DMS53 (cell line): ENCODE data around the gene IFT81.

Experiments used
- DNase-seq: peaks from one replicate; lab custom pipeline; 2025; lab: John Stamatoyannopoulos, UW

Gene IFT81

DNA sequence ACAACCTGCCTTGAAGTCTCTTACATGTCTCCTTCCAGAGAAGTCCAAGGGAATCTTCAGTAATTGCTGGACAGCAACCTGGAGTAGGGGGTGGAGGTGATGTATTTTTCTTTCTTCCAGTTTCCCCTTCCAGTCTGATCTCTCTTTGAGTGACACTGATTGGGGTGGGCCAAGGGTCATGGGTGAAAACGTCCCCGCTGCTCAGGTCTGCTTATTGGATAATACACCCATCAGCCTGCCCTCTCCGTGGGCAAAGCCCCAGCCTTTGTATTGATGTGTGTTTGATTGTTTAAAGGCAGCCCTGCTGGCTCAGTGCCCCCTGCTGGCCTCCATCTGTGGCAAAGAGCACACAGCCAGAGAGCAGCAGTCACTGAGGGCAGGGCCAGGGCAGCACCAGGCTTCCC lies 121.2 kb downstream of the IFT81 start:
- DNase-seq: peak; percentile 54

DNA sequence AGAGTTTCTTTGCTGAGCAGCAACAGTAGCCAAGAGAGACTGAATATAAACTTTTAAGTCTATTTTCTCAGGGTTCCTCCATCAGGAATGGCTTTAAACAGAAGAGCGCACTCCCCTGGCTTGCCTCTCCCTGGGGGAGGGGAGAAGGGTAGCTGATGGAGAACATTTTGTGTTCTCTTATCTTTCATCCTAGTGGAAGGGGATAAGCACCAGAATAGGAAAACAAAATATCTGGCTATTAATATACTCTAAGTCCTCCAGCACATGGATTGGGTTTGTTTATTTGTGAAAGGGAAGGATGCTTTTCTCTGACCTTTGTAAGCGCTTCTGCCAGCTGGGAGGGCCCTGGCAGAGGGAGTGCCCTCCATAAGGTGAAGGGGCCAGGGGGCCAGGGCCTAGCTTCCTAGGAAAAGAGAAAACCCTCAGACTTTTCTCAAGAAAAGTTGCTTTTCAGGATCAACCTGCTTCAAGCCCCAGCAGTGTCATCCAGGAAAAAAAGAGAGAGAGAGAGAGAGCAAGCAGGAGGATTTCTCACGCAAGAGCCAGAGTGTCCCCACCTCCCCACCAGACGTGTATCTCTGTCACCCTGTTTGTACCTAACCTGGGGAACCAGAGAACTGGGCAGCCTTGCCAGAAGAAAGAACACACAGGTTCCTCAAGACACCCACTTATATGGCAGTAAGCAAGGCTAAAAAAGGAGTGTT lies 122.6 kb downstream of the IFT81 start:
- peak; percentile 94 for DNase-seq

DNA sequence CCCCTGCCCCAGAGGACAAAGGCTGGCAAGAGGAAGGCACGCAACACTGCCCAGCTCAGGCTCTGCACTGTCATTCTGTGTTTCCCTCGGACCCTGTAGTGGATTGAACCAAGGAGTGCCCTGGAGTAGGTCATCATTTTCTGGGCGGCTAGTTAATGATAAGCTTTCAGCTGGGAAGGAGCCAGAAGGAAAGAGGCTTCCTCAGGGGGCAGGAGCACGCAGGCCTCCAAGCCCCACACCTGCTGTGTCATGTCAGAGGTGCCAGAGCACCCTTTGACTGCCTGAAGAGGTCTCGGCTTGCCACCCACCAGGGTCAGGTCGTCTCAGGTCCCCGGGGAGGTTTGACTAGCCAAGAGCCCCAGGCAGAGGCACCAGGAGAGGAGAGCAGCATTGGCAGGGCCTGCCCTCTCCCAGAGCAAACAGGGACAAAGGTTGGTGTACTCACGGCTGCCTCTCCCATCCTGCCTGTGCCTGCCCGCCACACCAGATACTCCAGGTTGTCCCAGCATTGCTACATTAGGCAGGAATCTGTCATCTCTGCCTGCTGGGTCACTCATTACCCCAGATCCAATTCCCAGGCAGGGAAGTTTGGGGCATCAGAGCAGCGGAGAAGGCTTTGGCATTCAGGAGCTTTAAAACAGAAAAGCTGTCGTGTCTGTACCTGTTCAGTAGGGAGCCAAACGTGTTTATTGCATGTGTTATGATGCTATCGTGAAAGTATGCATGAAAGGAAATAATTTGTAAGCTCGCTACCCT lies 123.4 kb downstream of the IFT81 start:
- DNase-seq: peak; percentile 98

DNA sequence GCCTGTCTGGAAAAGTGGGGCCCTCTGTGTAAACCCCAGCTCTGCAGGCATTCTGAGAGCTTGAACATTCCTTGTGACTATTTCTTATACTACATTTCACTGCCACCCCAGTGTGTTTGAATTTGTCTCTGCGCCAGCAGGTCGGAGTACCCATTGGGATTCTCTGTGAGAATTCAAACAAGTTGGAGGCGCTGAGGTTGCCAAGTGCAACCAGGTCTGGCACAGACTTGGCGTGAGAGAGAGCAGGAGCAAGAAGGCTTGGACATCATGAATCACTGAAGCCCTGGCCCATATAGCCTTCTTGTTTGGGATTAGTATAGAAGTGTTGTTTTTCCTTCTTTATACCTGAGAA lies 123.9 kb downstream of the IFT81 start:
- DNase-seq: peak; percentile 74

DNA sequence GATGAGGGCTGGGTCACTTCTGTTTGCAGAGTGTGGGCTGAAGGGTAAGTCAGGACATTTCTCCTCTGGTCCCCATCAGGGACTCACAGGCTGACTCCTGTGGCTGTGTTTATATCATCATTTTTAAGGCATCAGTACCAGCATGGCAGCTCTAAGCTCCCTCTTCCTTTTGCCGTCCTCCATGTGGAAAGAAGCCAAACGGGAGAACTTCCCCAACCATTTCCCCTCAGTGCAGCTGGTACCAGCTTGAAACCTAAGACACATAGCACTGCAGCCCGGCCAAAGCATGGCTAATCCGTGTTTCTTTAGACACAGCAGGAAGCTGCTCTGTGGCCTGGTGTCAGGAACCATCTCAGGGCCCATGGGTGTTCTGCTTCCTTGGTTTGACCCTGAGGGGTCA lies 124.9 kb downstream of the IFT81 start:
- peak; percentile 29 for DNase-seq

DNA sequence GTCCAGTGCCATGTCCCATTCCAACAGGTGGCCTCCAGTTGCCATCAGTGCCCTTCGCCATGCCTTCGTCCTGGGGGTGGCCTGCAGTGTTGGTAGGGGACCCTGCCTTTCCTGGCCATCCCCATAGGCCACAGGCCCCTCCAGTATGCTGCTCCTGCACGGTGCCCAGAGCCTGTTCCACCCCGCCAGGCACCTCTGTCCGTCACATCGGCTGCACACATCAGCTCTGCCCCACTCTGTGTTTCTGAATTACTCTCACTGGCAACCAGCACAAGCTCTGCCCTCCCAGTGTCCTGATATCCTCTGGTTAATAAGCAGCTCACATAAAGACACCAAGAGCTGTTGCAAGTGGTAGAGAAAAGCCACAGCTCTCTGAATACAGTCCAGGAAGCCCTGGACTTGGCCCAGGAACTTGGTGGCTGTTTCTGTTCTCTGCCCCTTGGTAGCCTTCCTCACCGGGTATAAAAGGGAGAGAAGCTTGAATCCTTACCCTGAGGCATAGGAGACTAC lies 125.6 kb downstream of the IFT81 start:
- peak; percentile 45 for DNase-seq

DNA sequence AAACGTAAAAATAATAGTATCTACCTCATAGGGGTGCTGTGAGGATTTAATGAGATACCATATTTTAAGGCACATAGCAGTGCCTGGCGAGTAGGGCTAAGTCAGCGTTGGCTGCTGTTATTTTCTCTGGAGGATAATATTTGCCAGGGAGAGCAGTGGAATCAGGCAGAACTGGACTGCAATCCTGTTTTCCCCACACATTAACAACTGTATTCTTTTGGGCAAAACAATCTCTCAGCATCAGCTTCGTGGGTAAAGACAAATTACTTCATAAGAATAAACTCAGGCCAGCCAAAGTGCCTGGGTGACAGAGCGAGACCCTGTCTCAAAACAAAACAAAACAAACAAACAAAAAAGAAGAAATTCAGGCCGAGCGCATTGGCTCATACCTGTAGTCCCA lies 127.2 kb downstream of the IFT81 start:
- no peak for DNase-seq

DNA sequence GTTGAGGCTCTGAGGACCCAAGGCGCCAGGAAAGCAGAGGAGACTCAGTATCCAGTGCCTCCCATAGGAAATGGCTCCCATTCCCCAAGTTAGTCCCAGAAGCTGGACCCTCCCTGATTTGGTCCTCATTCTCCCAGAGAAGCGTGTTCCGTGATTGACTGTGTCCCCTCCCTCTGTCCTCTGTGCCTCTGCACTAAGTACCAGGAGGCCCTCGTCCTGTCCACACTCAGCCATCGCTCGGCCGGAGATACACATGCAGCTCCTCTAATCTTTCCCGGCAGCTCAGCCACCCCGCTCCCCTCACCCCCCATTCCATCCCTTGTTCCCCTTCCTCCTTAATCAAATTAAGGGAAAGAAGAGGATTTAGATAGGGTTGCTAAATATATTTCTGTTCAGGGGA lies 128.6 kb downstream of the IFT81 start:
- DNase-seq: no peak

DNA sequence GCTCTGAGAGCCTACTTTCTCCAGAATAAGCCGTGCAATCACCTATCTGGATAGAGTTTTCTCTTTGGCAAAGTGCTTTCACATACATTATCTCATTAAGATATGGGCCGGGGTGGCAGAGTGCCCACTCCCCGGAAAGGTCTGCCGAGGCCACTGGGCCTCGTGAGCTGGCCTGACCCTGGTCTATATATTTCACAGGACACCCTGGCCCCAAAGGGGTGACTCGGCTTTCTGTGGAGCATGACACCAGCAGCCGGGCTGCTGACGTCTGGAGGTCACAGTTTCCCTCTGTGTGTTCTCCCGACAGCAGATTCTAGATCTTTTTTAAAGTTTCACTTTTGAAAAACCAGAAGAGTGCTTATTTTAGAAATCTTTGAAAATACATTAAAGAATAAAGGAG lies 129.0 kb downstream of the IFT81 start:
- no peak for DNase-seq

DNA sequence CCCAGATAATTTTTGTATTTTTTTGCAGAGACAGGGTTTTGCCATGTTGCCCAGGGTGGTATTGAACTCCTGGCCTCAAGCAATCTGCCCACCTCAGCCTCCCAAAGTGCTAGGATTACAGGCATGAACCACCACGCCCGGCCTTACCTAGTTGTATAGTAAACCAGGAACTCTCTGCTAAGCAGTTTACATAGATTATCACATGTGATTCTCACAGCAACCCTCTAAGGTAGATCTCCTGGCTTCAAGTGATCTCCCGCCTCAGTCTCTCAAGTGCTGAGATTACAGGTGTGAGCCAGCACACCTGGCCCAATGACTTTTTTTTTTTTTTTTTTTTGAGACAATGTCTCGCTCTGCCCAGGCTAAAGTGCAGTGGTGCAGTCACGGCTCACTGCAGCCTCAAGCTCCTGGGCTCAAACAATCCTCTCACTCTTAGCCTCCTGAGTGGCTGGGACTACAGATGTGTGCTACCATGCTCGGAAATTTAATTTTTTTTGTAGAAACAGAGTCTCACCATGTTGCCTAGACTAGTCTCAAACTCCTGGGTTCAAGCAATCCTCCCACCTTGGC lies 130.9 kb downstream of the IFT81 start:
- peak; percentile 98 for DNase-seq

DNA sequence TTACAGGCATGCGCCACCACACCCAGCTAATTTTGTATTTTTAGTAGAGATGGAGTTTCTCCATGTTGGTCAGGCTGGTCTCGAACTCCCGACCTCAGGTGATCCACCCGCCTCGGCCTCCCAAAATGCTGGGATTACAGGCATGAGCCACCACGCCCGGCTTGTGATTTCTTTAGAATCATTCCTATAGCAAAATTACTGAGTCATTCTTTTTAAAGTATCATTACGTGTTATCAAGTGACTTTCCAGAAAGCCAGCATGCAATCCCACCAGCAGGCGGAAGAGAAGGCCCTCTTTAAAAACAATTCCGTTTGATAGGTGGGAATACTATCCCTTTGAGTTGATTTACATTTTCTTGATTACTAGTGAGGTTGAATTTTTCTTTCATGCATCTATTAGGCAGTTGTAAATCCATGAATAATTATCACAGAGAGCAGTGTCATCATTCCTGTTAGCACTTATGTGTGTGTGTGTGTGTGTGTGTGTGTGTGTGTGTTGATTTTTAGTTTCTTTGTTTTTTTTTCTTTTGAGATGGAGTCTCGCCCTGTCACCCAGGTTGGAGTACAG lies 131.8 kb downstream of the IFT81 start:
- peak; percentile 27 for DNase-seq

DNA sequence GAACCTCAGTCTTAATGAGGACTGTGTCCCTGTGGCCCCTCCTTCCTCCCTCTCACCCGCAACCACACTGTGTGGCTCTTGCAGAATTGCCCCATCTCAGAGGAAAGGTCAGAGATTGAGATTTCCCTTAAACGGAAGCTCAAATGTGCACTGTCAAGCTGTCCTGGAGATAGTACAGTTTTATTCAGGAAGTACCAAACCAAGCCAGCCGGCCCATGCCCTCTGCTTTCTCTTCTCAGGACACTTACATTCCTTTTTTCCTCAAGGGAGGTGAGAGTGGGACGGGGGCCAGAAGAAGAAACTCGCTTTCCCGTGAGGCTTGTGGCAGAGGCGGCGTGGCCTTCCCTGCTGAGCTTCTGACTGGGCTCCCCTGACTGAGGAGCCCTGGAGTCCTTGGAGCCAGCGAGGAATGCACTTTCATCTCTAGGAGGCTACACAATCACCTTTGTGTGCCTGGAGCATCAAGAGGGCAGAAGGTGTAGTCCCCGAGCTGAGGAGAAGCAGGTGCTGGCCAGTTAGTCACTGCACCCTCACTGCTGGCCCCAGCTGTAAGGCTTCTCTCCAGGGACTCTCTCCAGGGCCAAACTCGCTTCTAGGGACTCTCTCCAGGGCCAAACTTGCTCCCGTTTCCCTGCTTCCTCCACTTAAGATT lies 132.7 kb downstream of the IFT81 start:
- peak; percentile 53 for DNase-seq

DNA sequence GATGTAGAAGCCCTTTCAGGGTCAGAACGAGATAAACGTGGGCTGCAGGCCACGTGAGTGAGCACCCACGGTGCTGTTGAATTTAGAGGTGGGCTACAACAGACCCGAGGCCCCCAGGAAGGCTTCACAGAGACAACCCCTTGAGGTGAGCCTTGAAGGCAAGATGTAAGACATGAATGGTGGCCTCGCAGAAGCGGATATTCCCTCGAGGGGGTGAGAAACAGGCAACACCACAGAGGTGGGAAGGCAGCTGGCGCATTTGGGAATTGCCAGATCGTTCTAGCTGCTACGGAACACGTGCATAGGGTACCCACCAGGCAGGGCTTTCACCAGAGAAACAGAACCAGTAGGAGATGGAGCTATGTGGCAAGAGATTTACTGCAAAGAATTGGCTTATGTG lies 134.3 kb downstream of the IFT81 start:
- DNase-seq: no peak

DNA sequence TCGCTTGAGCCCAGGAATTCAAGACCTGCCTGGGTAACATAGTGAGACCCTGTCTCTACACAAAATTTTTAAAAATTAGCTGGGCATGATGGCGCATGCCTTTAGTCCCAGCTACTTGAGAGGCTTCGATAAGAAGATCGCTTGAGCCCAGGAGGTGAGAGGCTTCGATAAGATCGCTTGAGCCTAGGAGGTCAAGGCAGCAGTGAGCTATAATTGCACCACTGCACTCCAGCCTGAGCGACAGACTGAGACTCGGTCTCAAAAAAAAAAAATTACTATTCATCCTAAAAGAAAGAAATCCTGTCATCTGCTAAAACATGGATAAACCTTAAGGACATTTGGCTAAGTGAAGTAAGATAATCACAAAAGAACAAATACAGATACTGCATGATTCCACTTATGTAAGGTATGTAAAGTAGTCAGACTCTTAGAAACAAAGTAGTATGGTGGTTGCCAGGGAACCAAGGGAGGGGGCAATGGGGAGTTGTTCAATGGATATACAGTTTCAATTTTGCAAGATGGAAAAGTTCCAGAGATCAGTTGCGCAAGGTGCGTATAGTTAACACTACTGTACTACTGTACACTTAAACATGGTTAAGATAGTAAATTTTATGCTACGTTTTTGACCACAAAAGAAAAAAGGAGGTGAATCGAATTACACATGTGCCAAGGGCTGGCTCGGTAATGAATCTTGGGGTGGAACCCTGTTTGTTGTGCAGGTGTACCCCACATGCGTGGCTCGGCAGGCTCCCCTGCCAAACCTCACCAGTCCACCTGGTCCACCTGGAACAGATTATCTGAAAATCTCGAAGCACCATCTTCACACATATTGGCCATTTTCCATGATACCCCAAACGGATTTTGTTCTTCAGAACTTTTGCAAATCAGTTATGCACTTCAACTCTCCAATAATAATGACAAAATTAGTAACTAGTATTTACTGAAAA lies 138.6 kb downstream of the IFT81 start:
- no peak for DNase-seq

DNA sequence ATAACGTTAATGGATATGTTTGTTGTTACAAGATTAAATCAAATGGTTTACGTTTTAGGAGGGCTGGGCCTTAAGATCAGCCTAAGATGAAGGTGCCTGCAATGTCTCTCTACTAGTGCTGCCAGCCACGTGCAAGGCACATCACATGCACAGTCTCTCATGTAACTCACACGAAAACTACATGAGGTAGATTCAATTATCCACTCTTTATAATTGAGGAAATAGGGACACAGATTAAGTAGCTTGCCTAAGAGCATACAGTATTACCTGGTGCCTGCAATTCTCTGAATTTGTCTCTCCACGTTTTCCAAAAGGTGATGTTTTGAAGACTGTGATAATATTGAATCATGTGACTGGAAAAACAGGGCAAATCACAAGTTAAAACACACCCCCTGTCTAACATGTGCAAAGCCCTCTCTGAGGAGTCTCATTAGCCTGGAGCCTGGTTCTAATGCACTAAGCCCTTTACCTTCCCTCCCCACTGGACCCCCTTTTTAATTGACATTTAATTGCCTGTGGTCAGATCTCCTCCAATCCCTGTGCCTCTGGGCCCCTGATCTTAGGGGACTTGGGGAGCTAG lies 142.3 kb downstream of the IFT81 start:
- DNase-seq: no peak

DNA sequence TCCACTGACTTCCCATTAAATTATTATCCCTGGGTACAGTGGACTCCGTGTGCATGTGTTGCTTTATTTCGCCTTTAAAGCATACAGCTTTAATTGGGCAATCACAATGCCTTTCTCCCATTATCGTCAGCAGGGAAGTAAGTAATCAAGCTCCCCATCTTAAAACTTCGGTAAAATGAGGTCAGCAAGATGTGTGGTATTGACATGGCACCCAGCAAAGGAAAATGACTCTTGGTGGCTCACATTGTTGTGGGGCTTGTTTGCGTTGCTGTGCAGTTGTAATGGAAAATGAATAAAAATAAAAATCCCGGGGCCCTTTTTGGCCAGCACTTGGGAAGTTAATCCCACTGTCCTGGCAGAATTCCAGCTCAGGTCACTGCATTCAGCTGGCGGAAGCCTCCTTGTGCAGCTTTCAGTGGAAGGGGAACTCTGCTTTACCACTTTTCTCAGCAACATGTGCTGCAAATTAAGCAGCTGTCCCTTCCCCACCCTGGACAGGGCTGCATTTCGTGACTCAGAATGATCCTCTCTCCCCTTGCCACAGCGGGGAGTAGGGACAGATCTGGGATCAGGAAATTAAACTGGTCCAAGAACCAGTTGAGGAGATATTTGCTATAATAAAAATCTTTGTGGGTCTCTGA lies 142.9 kb downstream of the IFT81 start:
- peak; percentile 33 for DNase-seq
